Measurements from ENCODE around the gene EOGT.

The EOGT gene

GRCh38 chr3:69009559-69010410 is 3.7 kb downstream of the EOGT start:
- DNase-seq (ENCODE audit: low spot score), result peak; percentile 84

GRCh38 chr3:69008980-69009379 is 4.5 kb downstream of the EOGT start:
- DNase-seq (ENCODE audit: low spot score), result no peak

GRCh38 chr3:69005791-69006482 is 7.5 kb downstream of the EOGT start:
- no peak for DNase-seq (ENCODE audit: low spot score)

GRCh38 chr3:69005071-69005790 is 8.3 kb downstream of the EOGT start:
- DNase-seq (ENCODE audit: low spot score), result no peak

- no peak for DNase-seq (ENCODE audit: low spot score)
Measured at GRCh38 chr3:69004138-69004537, 9.3 kb downstream of the EOGT start.

GRCh38 chr3:68999605-69000004 is 13.9 kb downstream of the EOGT start:
- DNase-seq (ENCODE audit: low spot score), result no peak

GRCh38 chr3:68999158-68999557 is 14.3 kb downstream of the EOGT start:
- no peak for DNase-seq (ENCODE audit: low spot score)

GRCh38 chr3:68997887-68998286 is 15.6 kb downstream of the EOGT start:
- no peak for DNase-seq (ENCODE audit: low spot score)

- DNase-seq (ENCODE audit: low spot score), result peak; percentile 21
Measured at GRCh38 chr3:68996356-68996995, 17.0 kb downstream of the EOGT start.

GRCh38 chr3:68988740-68989139 is 24.7 kb downstream of the EOGT start:
- DNase-seq (ENCODE audit: low spot score), result no peak

- no peak for DNase-seq (ENCODE audit: low spot score)
Measured at GRCh38 chr3:68987322-68987721, 26.2 kb downstream of the EOGT start.

- no peak for DNase-seq (ENCODE audit: low spot score)
Measured at GRCh38 chr3:68986496-68987208, 26.8 kb downstream of the EOGT start.

- DNase-seq (ENCODE audit: low spot score), result no peak
Measured at GRCh38 chr3:68985146-68985790, 28.2 kb downstream of the EOGT start.

- no peak for DNase-seq (ENCODE audit: low spot score)
Measured at GRCh38 chr3:68984011-68984530, 29.4 kb downstream of the EOGT start.

GRCh38 chr3:68977486-68978167 is 35.9 kb downstream of the EOGT start:
- no peak for DNase-seq (ENCODE audit: low spot score)

- no peak for DNase-seq (ENCODE audit: low spot score)
Measured at GRCh38 chr3:68974711-68975110, 38.8 kb downstream of the EOGT start.

GRCh38 chr3:68973639-68974038 is 39.8 kb downstream of the EOGT start:
- DNase-seq (ENCODE audit: low spot score), result no peak

GRCh38 chr3:68972358-68972979 is 41.0 kb downstream of the EOGT start:
- DNase-seq (ENCODE audit: low spot score), result peak; percentile 72

- no peak for DNase-seq (ENCODE audit: low spot score)
Measured at GRCh38 chr3:68964694-68965093, 48.8 kb downstream of the EOGT start.

GRCh38 chr3:68963891-68964290 is 49.6 kb downstream of the EOGT start:
- DNase-seq (ENCODE audit: low spot score), result no peak
